A673 (cell line): Measurements from ENCODE around the gene OR10V1.

Experiments used
- EZH2 ChIP-seq: fragments of 200-600 bp; sonication (generic); IDR thresholded peaks from 2 replicates; pipeline ENCODE4 v1.6.1; 2017; ENCODE audit warnings: borderline replicate concordance, low read depth, mild to moderate bottlenecking, mixed read lengths, antibody characterized with exemption, low read length; ENCODE audit not compliant: poor library complexity, severe bottlenecking
- TF ChIP-seq, protein P1 (sequence below): fragments of 300-800, 200-600 bp; sonication (generic); conservative IDR thresholded peaks from 2 replicates; pipeline ENCODE4 v1.5.1; 2017; ENCODE audit warnings: low read depth, mild to moderate bottlenecking, antibody characterized with exemption, low read length, moderate library complexity, mixed read lengths

DNA sequence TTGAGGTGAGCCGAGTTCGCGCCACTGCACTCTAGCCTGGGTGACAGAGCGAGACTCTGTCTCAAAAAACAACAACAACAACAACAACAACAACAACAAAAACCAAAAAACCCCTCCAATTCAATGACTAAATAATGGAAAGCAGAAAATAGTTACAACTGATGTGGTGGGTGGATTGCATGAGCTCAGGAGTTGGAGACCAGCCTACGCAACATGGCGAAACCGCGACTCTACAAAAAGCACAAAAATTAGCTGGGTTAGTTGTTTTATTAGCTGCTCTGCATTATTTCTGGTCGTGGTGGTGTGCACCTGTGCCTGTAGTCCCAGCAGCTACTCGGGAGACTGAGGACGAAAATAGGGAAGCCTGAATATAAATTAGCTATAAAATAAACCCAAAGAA is 42.2 kb downstream of the OR10V1 start:
- no peak for TF ChIP-seq EZH2
- TF ChIP-seq, protein P1, sequence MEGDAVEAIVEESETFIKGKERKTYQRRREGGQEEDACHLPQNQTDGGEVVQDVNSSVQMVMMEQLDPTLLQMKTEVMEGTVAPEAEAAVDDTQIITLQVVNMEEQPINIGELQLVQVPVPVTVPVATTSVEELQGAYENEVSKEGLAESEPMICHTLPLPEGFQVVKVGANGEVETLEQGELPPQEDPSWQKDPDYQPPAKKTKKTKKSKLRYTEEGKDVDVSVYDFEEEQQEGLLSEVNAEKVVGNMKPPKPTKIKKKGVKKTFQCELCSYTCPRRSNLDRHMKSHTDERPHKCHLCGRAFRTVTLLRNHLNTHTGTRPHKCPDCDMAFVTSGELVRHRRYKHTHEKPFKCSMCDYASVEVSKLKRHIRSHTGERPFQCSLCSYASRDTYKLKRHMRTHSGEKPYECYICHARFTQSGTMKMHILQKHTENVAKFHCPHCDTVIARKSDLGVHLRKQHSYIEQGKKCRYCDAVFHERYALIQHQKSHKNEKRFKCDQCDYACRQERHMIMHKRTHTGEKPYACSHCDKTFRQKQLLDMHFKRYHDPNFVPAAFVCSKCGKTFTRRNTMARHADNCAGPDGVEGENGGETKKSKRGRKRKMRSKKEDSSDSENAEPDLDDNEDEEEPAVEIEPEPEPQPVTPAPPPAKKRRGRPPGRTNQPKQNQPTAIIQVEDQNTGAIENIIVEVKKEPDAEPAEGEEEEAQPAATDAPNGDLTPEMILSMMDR: no peak
